HepG2 (cell line): Measurements from ENCODE around the gene EARS2. TPM values are rescaled to one million over a fixed set of nuclear protein-coding genes. Genes with fewer than 3 reads are reported as not detected.

Source experiments
- FOXP4 ChIP-seq: sonication (generic); formaldehyde crosslinking; IDR thresholded peaks from 2 replicates; pipeline ENCODE4 v1.4.0; 2020; ENCODE audit warnings: missing genetic modification reagents
- NKX3-1 ChIP-seq: sonication (generic); formaldehyde crosslinking; IDR thresholded peaks from 2 replicates; pipeline ENCODE4 v1.5.0; 2020; ENCODE audit warnings: missing genetic modification reagents
- TP53 ChIP-seq: sonication (generic); formaldehyde crosslinking; conservative IDR thresholded peaks from 2 replicates; pipeline ENCODE4 v1.4.0; 2020; ENCODE audit warnings: missing genetic modification reagents
- ZFP36L2 ChIP-seq: sonication (generic); formaldehyde crosslinking; IDR thresholded peaks from 2 replicates; pipeline ENCODE4 v1.4.0; 2020; ENCODE audit warnings: missing genetic modification reagents
- ZNF275 ChIP-seq: sonication (generic); formaldehyde crosslinking; IDR thresholded peaks from 2 replicates; pipeline ENCODE4 v1.8.0; 2022; ENCODE audit warnings: missing genetic modification reagents, mild to moderate bottlenecking, inconsistent platforms, borderline replicate concordance
- ZNF510 ChIP-seq: sonication (generic); formaldehyde crosslinking; IDR thresholded peaks from 2 replicates; pipeline ENCODE4 v1.4.0; 2020; ENCODE audit warnings: low read depth, mild to moderate bottlenecking, missing genetic modification reagents
- ZNF569 ChIP-seq: sonication (generic); formaldehyde crosslinking; IDR thresholded peaks from 2 replicates; pipeline ENCODE4 v1.5.0; 2020; ENCODE audit warnings: mild to moderate bottlenecking, missing genetic modification reagents, moderate library complexity, borderline replicate concordance
- ZNF724P ChIP-seq: sonication (generic); formaldehyde crosslinking; IDR thresholded peaks from 2 replicates; pipeline ENCODE4 v1.8.0; 2022; ENCODE audit warnings: missing genetic modification reagents, borderline replicate concordance
- polyA plus RNA-seq, 8 experiments: library from polyadenylated mRNA; depleted of rRNA in 3 of 8; stranded (reverse) in 7 of 8; unstranded in 1 of 8; fragments of >200 nt; fragmentation: Illumina TruSeq in 4 of 8; extraction: Trizol in 4 of 8; gene quantifications; 2 replicates each; pipeline versions ENCODE4 v1.2.1 to v1.2.3, GENCODE V29; 2011 to 2016; ENCODE audit warnings: low read depth in 4 of 8, missing spikeins in 1 of 8, mixed read lengths in 1 of 8; ENCODE audit not compliant: insufficient read depth in 1 of 8
- total RNA-seq, 5 experiments: library from RNA; depleted of rRNA; stranded (reverse); fragments of >200 nt; fragmentation: Illumina TruSeq; extraction: Trizol; gene quantifications; 2 replicates each; pipeline ENCODE4 v1.2.3, GENCODE V29; 2016; ENCODE audit warnings: low read depth in 1 of 5
- TF ChIP-seq, protein P1 (sequence below): sonication (generic); formaldehyde crosslinking; IDR thresholded peaks from 2 replicates; pipeline ENCODE4 v1.5.1; 2020; ENCODE audit warnings: mild to moderate bottlenecking, missing genetic modification reagents, moderate library complexity
- TF ChIP-seq, protein P2 (sequence below), 2 experiments: fragments of 450-650 bp in 1 of 2; sonication (generic) in 1 of 2; formaldehyde crosslinking in 1 of 2; IDR thresholded peaks; 2 replicates each; pipeline versions ENCODE4 v1.6.1 to v1.8.0; 2016 to 2022; ENCODE audit warnings: antibody characterized with exemption in 1 of 2, mild to moderate bottlenecking in 1 of 2, missing genetic modification reagents in 1 of 2
- TF ChIP-seq, protein P3 (sequence below): sonication (generic); formaldehyde crosslinking; conservative IDR thresholded peaks from 2 replicates; pipeline ENCODE4 v1.8.0; 2022; ENCODE audit warnings: low read depth, missing genetic modification reagents

The EARS2 gene
- total and polyA plus RNA-seq, 2 of the 13 experiments (the other 11 are each of a cell fraction or from before 2014, with no cell fraction given): 49.4 to 80.4 TPM

GRCh38 chr16:23556881-23557778 is at the start of gene EARS2, which contains the start of gene UBFD1 (continued):
- peak; percentile 74 for TF ChIP-seq FOXP4 (CRISPR knock-in tag)
- TF ChIP-seq, protein P1, sequence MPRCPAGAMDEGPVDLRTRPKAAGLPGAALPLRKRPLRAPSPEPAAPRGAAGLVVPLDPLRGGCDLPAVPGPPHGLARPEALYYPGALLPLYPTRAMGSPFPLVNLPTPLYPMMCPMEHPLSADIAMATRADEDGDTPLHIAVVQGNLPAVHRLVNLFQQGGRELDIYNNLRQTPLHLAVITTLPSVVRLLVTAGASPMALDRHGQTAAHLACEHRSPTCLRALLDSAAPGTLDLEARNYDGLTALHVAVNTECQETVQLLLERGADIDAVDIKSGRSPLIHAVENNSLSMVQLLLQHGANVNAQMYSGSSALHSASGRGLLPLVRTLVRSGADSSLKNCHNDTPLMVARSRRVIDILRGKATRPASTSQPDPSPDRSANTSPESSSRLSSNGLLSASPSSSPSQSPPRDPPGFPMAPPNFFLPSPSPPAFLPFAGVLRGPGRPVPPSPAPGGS (CRISPR knock-in tag): peak; percentile 67; the same call in 1 of the 2 replicates
- peak; percentile 85 for TF ChIP-seq ZNF724P
- peak; percentile 84 for TF ChIP-seq ZFP36L2 (CRISPR knock-in tag)
- TF ChIP-seq ZNF569: peak; percentile 95; the same call in 1 of the 2 replicates
- TF ChIP-seq, protein P2, sequence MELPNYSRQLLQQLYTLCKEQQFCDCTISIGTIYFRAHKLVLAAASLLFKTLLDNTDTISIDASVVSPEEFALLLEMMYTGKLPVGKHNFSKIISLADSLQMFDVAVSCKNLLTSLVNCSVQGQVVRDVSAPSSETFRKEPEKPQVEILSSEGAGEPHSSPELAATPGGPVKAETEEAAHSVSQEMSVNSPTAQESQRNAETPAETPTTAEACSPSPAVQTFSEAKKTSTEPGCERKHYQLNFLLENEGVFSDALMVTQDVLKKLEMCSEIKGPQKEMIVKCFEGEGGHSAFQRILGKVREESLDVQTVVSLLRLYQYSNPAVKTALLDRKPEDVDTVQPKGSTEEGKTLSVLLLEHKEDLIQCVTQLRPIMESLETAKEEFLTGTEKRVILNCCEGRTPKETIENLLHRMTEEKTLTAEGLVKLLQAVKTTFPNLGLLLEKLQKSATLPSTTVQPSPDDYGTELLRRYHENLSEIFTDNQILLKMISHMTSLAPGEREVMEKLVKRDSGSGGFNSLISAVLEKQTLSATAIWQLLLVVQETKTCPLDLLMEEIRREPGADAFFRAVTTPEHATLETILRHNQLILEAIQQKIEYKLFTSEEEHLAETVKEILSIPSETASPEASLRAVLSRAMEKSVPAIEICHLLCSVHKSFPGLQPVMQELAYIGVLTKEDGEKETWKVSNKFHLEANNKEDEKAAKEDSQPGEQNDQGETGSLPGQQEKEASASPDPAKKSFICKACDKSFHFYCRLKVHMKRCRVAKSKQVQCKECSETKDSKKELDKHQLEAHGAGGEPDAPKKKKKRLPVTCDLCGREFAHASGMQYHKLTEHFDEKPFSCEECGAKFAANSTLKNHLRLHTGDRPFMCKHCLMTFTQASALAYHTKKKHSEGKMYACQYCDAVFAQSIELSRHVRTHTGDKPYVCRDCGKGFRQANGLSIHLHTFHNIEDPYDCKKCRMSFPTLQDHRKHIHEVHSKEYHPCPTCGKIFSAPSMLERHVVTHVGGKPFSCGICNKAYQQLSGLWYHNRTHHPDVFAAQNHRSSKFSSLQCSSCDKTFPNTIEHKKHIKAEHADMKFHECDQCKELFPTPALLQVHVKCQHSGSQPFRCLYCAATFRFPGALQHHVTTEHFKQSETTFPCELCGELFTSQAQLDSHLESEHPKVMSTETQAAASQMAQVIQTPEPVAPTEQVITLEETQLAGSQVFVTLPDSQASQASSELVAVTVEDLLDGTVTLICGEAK (IDR thresholded peaks at IDR 0.05): no peak
- TF ChIP-seq, protein P2 (CRISPR knock-in tag; IDR thresholded peaks at IDR 0.05): no peak; the same call in none of the 2 replicates
- TF ChIP-seq TP53 (CRISPR knock-in tag): peak; percentile 95
- TF ChIP-seq, protein P3, sequence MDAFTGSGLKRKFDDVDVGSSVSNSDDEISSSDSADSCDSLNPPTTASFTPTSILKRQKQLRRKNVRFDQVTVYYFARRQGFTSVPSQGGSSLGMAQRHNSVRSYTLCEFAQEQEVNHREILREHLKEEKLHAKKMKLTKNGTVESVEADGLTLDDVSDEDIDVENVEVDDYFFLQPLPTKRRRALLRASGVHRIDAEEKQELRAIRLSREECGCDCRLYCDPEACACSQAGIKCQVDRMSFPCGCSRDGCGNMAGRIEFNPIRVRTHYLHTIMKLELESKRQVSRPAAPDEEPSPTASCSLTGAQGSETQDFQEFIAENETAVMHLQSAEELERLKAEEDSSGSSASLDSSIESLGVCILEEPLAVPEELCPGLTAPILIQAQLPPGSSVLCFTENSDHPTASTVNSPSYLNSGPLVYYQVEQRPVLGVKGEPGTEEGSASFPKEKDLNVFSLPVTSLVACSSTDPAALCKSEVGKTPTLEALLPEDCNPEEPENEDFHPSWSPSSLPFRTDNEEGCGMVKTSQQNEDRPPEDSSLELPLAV: 0 out of 2 replicates have a peak, but pooled peaks have one; percentile 20
- TF ChIP-seq NKX3-1 (CRISPR knock-in tag): peak; percentile 96
- TF ChIP-seq ZNF275 (CRISPR knock-in tag): peak; percentile 93; the same call in 1 of the 2 replicates
- TF ChIP-seq ZNF510 (CRISPR knock-in tag): peak; percentile 22; the same call in 1 of the 2 replicates
